IMR-90 (cell line): ENCODE results near the gene CDC42EP5. TPM values are rescaled to one million over a fixed set of nuclear protein-coding genes. Genes with fewer than 3 reads are reported as not detected.

Experiments used
- ATAC-seq: fragments of 200-7000 bp; cut with Tn5 transposase; 2 replicates; pipeline ENCODE4 v1.9.1; 2020; ENCODE audit warnings: low read depth, mild to moderate bottlenecking, moderate library complexity
- BruUV-seq: library from RNA; stranded (reverse); fragments of 400-500 nt; replicated peaks from 2 replicates; lab custom pipeline; 2021; lab: Mats Ljungman, UMichigan
- CTCF ChIA-PET: fragments of 300-600 bp; formaldehyde crosslinking; extraction: SDS; loops from one replicate; lab custom pipeline; 2021; ENCODE audit warnings: antibody characterized with exemption; lab: Yijun Ruan, JAX
- POLR2A ChIA-PET: fragments of 300-600 bp; sonication (Branson Sonifier 250); formaldehyde crosslinking; loops from one replicate; lab custom pipeline; 2022; ENCODE audit warnings: antibody characterized with exemption; ENCODE audit not compliant: unreplicated experiment; lab: Charles Lee
- DNase-seq: peaks from one replicate; pipeline ENCODE4 v3.0.0; 2013
- H2AFZ ChIP-seq: replicated peaks from 2 replicates; pipeline ENCODE3; 2013; ENCODE audit warnings: low read length, mild to moderate bottlenecking; ENCODE audit not compliant: poor library complexity
- H2AK5ac ChIP-seq: 2 replicates; pipeline ENCODE4 v1.6.1; 2013; ENCODE audit warnings: low read depth, low read length, inconsistent platforms
- H2AK9ac ChIP-seq: replicated peaks from 2 replicates; pipeline ENCODE3; 2013; ENCODE audit warnings: mild to moderate bottlenecking, low read depth, low read length, moderate library complexity; ENCODE audit not compliant: poor library complexity
- H2BK120ac ChIP-seq: 2 replicates; pipeline ENCODE4 v1.6.1; 2013; ENCODE audit warnings: low read depth, low read length, inconsistent platforms
- H2BK15ac ChIP-seq: 3 replicates; pipeline ENCODE4 v1.6.1; 2013; ENCODE audit warnings: low read depth, low read length, inconsistent platforms
- H2BK20ac ChIP-seq: 2 replicates; pipeline ENCODE4 v1.6.1; 2013; ENCODE audit warnings: low read depth, mild to moderate bottlenecking, inconsistent platforms, low read length, moderate library complexity
- H2BK5ac ChIP-seq: 2 replicates; pipeline ENCODE4 v1.6.1; 2013; ENCODE audit warnings: mild to moderate bottlenecking, low read depth, low read length, inconsistent platforms; ENCODE audit not compliant: poor library complexity, severe bottlenecking
- H3K14ac ChIP-seq: replicated peaks from 2 replicates; pipeline ENCODE4 v1.6.1; 2013; ENCODE audit warnings: low read depth, low read length, inconsistent platforms
- H3K18ac ChIP-seq: 2 replicates; pipeline ENCODE4 v1.6.1; 2013; ENCODE audit warnings: low read depth, low read length, control low read depth
- H3K23ac ChIP-seq: 2 replicates; pipeline ENCODE4 v1.6.1; 2013; ENCODE audit warnings: low read depth, low read length, inconsistent platforms
- H3K27ac ChIP-seq: 2 replicates; pipeline ENCODE4 v1.5.1; 2013; ENCODE audit warnings: mild to moderate bottlenecking, control low read depth, low read length; ENCODE audit not compliant: insufficient read depth
- H3K27me3 ChIP-seq: 2 replicates; pipeline ENCODE4 v1.6.1; 2013; ENCODE audit warnings: low read length; ENCODE audit not compliant: control insufficient read depth, insufficient read depth
- H3K36me3 ChIP-seq: 2 replicates; pipeline ENCODE4 v1.6.1; 2013; ENCODE audit warnings: low read length, mixed read lengths; ENCODE audit not compliant: control insufficient read depth, insufficient read depth
- H3K4ac ChIP-seq: 2 replicates; pipeline ENCODE4 v1.6.1; 2013; ENCODE audit warnings: low read depth, low read length, inconsistent platforms
- H3K4me1 ChIP-seq: 2 replicates; pipeline ENCODE4 v1.6.1; 2013; ENCODE audit warnings: low read length, mixed read lengths; ENCODE audit not compliant: control insufficient read depth, insufficient read depth
- H3K4me2 ChIP-seq: 2 replicates; pipeline ENCODE4 v1.6.1; 2013; ENCODE audit warnings: low read depth, mild to moderate bottlenecking, control low read depth, low read length, moderate library complexity
- H3K4me3 ChIP-seq: 2 replicates; pipeline ENCODE4 v1.5.1; 2013; ENCODE audit warnings: low read depth, mild to moderate bottlenecking, control low read depth, low read length, moderate library complexity; ENCODE audit not compliant: insufficient read depth
- H3K56ac ChIP-seq: 2 replicates; pipeline ENCODE4 v1.6.1; 2013; ENCODE audit warnings: low read length, inconsistent platforms; ENCODE audit not compliant: insufficient read depth; ENCODE audit errors: extremely low read depth
- H3K79me1 ChIP-seq, 2 experiments: 2 replicates each; pipeline ENCODE4 v1.6.1; 2013; ENCODE audit warnings: low read length in 2 of 2, inconsistent platforms in 1 of 2, low read depth in 1 of 2
- H3K9ac ChIP-seq: 2 replicates; pipeline ENCODE4 v1.6.1; 2013; ENCODE audit warnings: low read depth, low read length, control low read depth
- H3K9me1 ChIP-seq: 2 replicates; pipeline ENCODE4 v1.6.1; 2013; ENCODE audit warnings: low read length, inconsistent platforms; ENCODE audit not compliant: insufficient read depth
- H3K9me3 ChIP-seq: 2 replicates; pipeline ENCODE4 v1.6.1; 2013; ENCODE audit warnings: low read length; ENCODE audit not compliant: control insufficient read depth, insufficient read depth
- H4K20me1 ChIP-seq: 2 replicates; pipeline ENCODE4 v1.6.1; 2013; ENCODE audit warnings: low read length, inconsistent platforms; ENCODE audit not compliant: insufficient read depth
- H4K5ac ChIP-seq: 2 replicates; pipeline ENCODE4 v1.6.1; 2013; ENCODE audit warnings: mild to moderate bottlenecking, low read depth, low read length, control low read depth
- H4K8ac ChIP-seq, 2 experiments: 2 replicates each; pipeline ENCODE4 v1.6.1; 2013; ENCODE audit warnings: low read depth in 2 of 2, low read length in 2 of 2, control low read depth in 1 of 2, inconsistent platforms in 1 of 2
- H4K91ac ChIP-seq: 2 replicates; pipeline ENCODE4 v1.6.1; 2013; ENCODE audit warnings: low read depth, low read length, inconsistent platforms; ENCODE audit not compliant: insufficient read depth
- CHD1 ChIP-seq: IDR thresholded peaks from 2 replicates; pipeline ENCODE4 v1.6.1; 2012; ENCODE audit warnings: low read depth, low read length, improper control_type of control experiment
- FOS ChIP-seq: fragments of 150-350 bp; IDR thresholded peaks from 2 replicates; pipeline ENCODE4 v1.6.1; 2016; ENCODE audit warnings: low read depth, low read length
- MAFK ChIP-seq: IDR thresholded peaks from 2 replicates; pipeline ENCODE4 v1.6.1; 2012; ENCODE audit warnings: low read depth, low read length, improper control_type of control experiment
- MAZ ChIP-seq: IDR thresholded peaks from 2 replicates; pipeline ENCODE4 v1.6.1; 2012; ENCODE audit warnings: low read depth, mild to moderate bottlenecking, low read length, improper control_type of control experiment, moderate library complexity, borderline replicate concordance
- NFE2L2 ChIP-seq: fragments of 150-350 bp; IDR thresholded peaks from 2 replicates; pipeline ENCODE4 v1.6.1; 2016; ENCODE audit warnings: low read depth, mild to moderate bottlenecking, low read length
- POLR2A ChIP-seq: IDR thresholded peaks from 2 replicates; pipeline ENCODE4 v1.6.1; 2012; ENCODE audit warnings: mild to moderate bottlenecking, low read depth, low read length
- RCOR1 ChIP-seq: IDR thresholded peaks from 2 replicates; pipeline ENCODE4 v1.6.1; 2012; ENCODE audit warnings: mild to moderate bottlenecking, low read length, improper control_type of control experiment; ENCODE audit not compliant: insufficient replicate concordance
- SMC3 ChIP-seq: fragments of 150-350 bp; IDR thresholded peaks from 2 replicates; pipeline ENCODE4 v1.6.1; 2016; ENCODE audit warnings: low read depth, mild to moderate bottlenecking, antibody characterized with exemption, low read length, moderate library complexity
- WGBS, 2 experiments: methylation state at CpG; one replicate each; pipeline versions ENCODE4 v1.1.5 to v1.1.7; 2013; ENCODE audit warnings: missing lambda C conversion rate in 2 of 2; ENCODE audit not compliant: insufficient read length in 1 of 2; ENCODE audit errors: extremely low coverage in 2 of 2; 5-methylcytosine and 5-hydroxymethylcytosine counted together
- dilution Hi-C: fragments of 300-500 bp; cut with HindIII; formaldehyde crosslinking; loops from one replicate; pipeline ENCODE4 v1.14.3; 2018; ENCODE audit warnings: low sequenced_read_pairs; ENCODE audit not compliant: unreplicated experiment
- in situ Hi-C: fragments of 300-500 bp; cut with MboI; formaldehyde crosslinking; loops from 3 replicates; pipeline ENCODE4 v1.14.3; 2019; ENCODE audit warnings: low sequenced_read_pairs, inconsistent platforms, mixed read lengths
- intact Hi-C: fragments of 100-400 bp; cut with micrococcal nuclease; formaldehyde crosslinking; loops from 2 replicates; pipeline ENCODE4 v1.10.0; 2022
- polyA plus RNA-seq, 3 experiments: library from polyadenylated mRNA; depleted of rRNA; stranded (reverse); fragments of >200 nt; gene quantifications; 2 replicates each; pipeline ENCODE4 v1.2.3, GENCODE V29; 2012; ENCODE audit warnings: low replicate concordance in 1 of 3
- total RNA-seq: library from RNA; depleted of rRNA; stranded (reverse); fragments of >200 nt; gene quantifications from 2 replicates; pipeline ENCODE4 v1.2.3, GENCODE V29; 2012

The CDC42EP5 gene
- total and polyA plus RNA-seq, 2 of the 4 experiments (the other 2 are of a cell fraction): 7.2 to 25.3 TPM

- dilution Hi-C loops (no loop called here), intact Hi-C loops (no loop called here), in situ Hi-C loops (no loop called here)
- H4K91ac ChIP-seq: no peak overlapping the region
- H2BK5ac ChIP-seq: no peak overlapping the region
- H2AK5ac ChIP-seq: no peak overlapping the region
- no peak overlapping the region for H3K56ac ChIP-seq
- BruUV-seq: no TSS peak
- no peaks in the 10 kb centered on the region for H3K27me3 ChIP-seq
- ATAC-seq (no peak), DNase-seq (no peak)
- no peak overlapping the region for H2BK120ac ChIP-seq
- H3K4me3 ChIP-seq: no peak overlapping the region
- H3K4ac ChIP-seq: no peak overlapping the region
- H3K9me3 ChIP-seq: no peaks in the 10 kb centered on the region
- H3K9me1 ChIP-seq: no peaks in the 10 kb centered on the region; the same call in 1 of the 2 replicates
- H3K4me1 ChIP-seq: no peaks in the 10 kb centered on the region
- ChIA-PET CTCF (no interaction called here), POLR2A (interaction anchor here (0.6 kb wide), 1 partner anchor 17 kb away, joined by 5 read pairs; no protein-coding TSS in a partner anchor)
- no peak overlapping the region for H2AFZ ChIP-seq
- H4K20me1 ChIP-seq: no peaks in the 10 kb centered on the region
- H4K8ac ChIP-seq: no peak overlapping the region
- H3K36me3 ChIP-seq: no peaks in the 10 kb centered on the region
- H3K18ac ChIP-seq: no peak overlapping the region
- H2BK15ac ChIP-seq: no peak overlapping the region
- H4K5ac ChIP-seq: no peak overlapping the region
- no peak for TF ChIP-seq POLR2A
- TF ChIP-seq MAFK: no peak
- no peak for TF ChIP-seq SMC3
- no peak for TF ChIP-seq RCOR1
- no peak for TF ChIP-seq FOS
- TF ChIP-seq MAZ: no peak
- no peak for TF ChIP-seq NFE2L2
- no peak for TF ChIP-seq CHD1
- no peak overlapping the region for H3K27ac ChIP-seq
- H3K9ac ChIP-seq: no peak overlapping the region
- no peak overlapping the region for H2AK9ac ChIP-seq
- H2BK20ac ChIP-seq: no peak overlapping the region
- WGBS, 2 experiments: no CpG with 5 or more reads among the region's 5 CpGs
- H3K4me2 ChIP-seq: no peak overlapping the region
- no peak overlapping the region for H3K14ac ChIP-seq
- H3K23ac ChIP-seq: no peak overlapping the region
- no peaks in the 10 kb centered on the region for H3K79me1 ChIP-seq
These were observed 12.8 kb upstream of the CDC42EP5 start for GRCh38 chr19:54485851-54486250.
